Brain microvascular endothelial cell (primary cell): ENCODE measurements around the gene RDX.
"Not testable (repeated sequence)": the region's sequence is repeated elsewhere in the genome, so short reads cannot be mapped to it uniquely, and the experiment has no call there.

Experiments
- DNase-seq: peaks from one replicate; pipeline ENCODE4 v3.0.0-alpha.2; 2020
- H3K27ac ChIP-seq: fragments of 250-450 bp; sonication (Bioruptor Pico); 2 replicates; pipeline ENCODE4 v1.5.1; 2020; ENCODE audit warnings: mild to moderate bottlenecking, moderate library complexity
- H3K27me3 ChIP-seq: fragments of 250-450 bp; sonication (Bioruptor Pico); replicated peaks from 2 replicates; pipeline ENCODE4 v1.5.1; 2020; ENCODE audit warnings: mild to moderate bottlenecking
- H3K36me3 ChIP-seq: fragments of 250-450 bp; sonication (Bioruptor Pico); replicated peaks from 2 replicates; pipeline ENCODE4 v1.5.1; 2020; ENCODE audit warnings: mild to moderate bottlenecking
- H3K4me3 ChIP-seq: 2 replicates; pipeline ENCODE4 v1.5.1; 2011; ENCODE audit warnings: low read depth, mild to moderate bottlenecking, control low read depth, low read length, moderate library complexity
- CTCF ChIP-seq: IDR thresholded peaks from 2 replicates; pipeline ENCODE4 v1.5.1; 2011; ENCODE audit warnings: low read depth, mild to moderate bottlenecking, moderate library complexity, low read length, control low read depth, inconsistent platforms; ENCODE audit errors: missing control alignments
- in situ Hi-C: cut with HindIII; loops from 2 replicates; pipeline ENCODE4 v1.10.0; 2017; ENCODE audit warnings: low sequenced_read_pairs, low pct_ligation_motif_present

Gene RDX

GRCh38 chr11:110312670-110313069 lies 16.3 kb upstream of the RDX start:
- H3K36me3 ChIP-seq, result no peaks in the 10 kb centered on the region
- no peak overlapping the region for H3K4me3 ChIP-seq
- DNase-seq, result no peak
- no peaks in the 10 kb centered on the region for H3K27me3 ChIP-seq
- in situ Hi-C loops, result no loop called here
- H3K27ac ChIP-seq, result peak overlapping the region; percentile 79
- no peak for TF ChIP-seq CTCF

- peak; percentile 64 for DNase-seq
- Histone ChIP-seq H3K27ac (peak overlapping the region; percentile 79), H3K27me3 (no peaks in the 10 kb centered on the region), H3K4me3 (no peak overlapping the region), H3K36me3 (no peaks in the 10 kb centered on the region)
- in situ Hi-C loops, result no loop called here
- TF ChIP-seq CTCF, result no peak
Measured at GRCh38 chr11:110311783-110312579, 15.6 kb upstream of the RDX start.

- Histone ChIP-seq H3K36me3 (no peaks in the 10 kb centered on the region), H3K4me3 (no peak overlapping the region), H3K27me3 (no peaks in the 10 kb centered on the region), H3K27ac (no peak overlapping the region)
- no peak for TF ChIP-seq CTCF
- no peak for DNase-seq
- in situ Hi-C loops, result no loop called here
Measured at GRCh38 chr11:110308071-110308470, 11.7 kb upstream of the RDX start.

- in situ Hi-C loops, H3K4me3 ChIP-seq, H3K27me3 ChIP-seq, H3K36me3 ChIP-seq, H3K27ac ChIP-seq, DNase-seq: not testable (repeated sequence)
Measured at GRCh38 chr11:110306019-110306388, 9.6 kb upstream of the RDX start.

- Histone ChIP-seq H3K27ac (no peak overlapping the region), H3K4me3 (no peak overlapping the region), H3K27me3 (no peaks in the 10 kb centered on the region), H3K36me3 (no peaks in the 10 kb centered on the region)
- in situ Hi-C loops, result no loop called here
- DNase-seq, result no peak
- TF ChIP-seq CTCF, result no peak
Measured at GRCh38 chr11:110305169-110306018, 9.0 kb upstream of the RDX start.

GRCh38 chr11:110303414-110303826 lies 7.0 kb upstream of the RDX start:
- H3K36me3 ChIP-seq, result no peaks in the 10 kb centered on the region
- no peak for TF ChIP-seq CTCF
- no peak overlapping the region for H3K27ac ChIP-seq
- H3K27me3 ChIP-seq, result no peaks in the 10 kb centered on the region
- H3K4me3 ChIP-seq, result no peak overlapping the region
- in situ Hi-C loops, result no loop called here
- DNase-seq, result no peak
